ENCODE measurements around the gene OR2AG2.

The OR2AG2 gene

GRCh38 chr11:6746086-6746618, 25.6 kb downstream of the OR2AG2 start:
- Histone ChIP-seq H3K4me1 (ENCODE audit: insufficient read depth, low read length) (peaks cover 56% of the 10 kb centered on the region), H4K20me1 (ENCODE audit: insufficient read depth, low read length) (no peaks in the 10 kb centered on the region), H3K4me3 (ENCODE audit: low read depth in 1 of 2, low read length in 2 of 2) (peak overlapping the region; percentile 32 to 56), H3K4me2 (ENCODE audit: insufficient read depth, low read length) (peak overlapping the region; percentile 66), H3K27ac (ENCODE audit: low read length) (peak overlapping the region; percentile 85), H3K79me2 (ENCODE audit: insufficient read depth, low read length) (peaks cover 46% of the 10 kb centered on the region), H3K36me3 (ENCODE audit: insufficient read depth, low read length) (no peaks in the 10 kb centered on the region), H3K9me3 (ENCODE audit: insufficient read depth, low read length, severe bottlenecking) (no peaks in the 10 kb centered on the region), H3K27me3 (ENCODE audit: insufficient read depth, low read length, poor library complexity) (no peaks in the 10 kb centered on the region), H3K9ac (ENCODE audit: low read depth, low read length) (peak overlapping the region; percentile 58), H2AFZ (ENCODE audit: low read depth, low read length) (peak overlapping the region; percentile 78)
- DNase-seq, result peak; percentile 75
- TF ChIP-seq, protein P1, sequence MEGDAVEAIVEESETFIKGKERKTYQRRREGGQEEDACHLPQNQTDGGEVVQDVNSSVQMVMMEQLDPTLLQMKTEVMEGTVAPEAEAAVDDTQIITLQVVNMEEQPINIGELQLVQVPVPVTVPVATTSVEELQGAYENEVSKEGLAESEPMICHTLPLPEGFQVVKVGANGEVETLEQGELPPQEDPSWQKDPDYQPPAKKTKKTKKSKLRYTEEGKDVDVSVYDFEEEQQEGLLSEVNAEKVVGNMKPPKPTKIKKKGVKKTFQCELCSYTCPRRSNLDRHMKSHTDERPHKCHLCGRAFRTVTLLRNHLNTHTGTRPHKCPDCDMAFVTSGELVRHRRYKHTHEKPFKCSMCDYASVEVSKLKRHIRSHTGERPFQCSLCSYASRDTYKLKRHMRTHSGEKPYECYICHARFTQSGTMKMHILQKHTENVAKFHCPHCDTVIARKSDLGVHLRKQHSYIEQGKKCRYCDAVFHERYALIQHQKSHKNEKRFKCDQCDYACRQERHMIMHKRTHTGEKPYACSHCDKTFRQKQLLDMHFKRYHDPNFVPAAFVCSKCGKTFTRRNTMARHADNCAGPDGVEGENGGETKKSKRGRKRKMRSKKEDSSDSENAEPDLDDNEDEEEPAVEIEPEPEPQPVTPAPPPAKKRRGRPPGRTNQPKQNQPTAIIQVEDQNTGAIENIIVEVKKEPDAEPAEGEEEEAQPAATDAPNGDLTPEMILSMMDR (IDR thresholded peaks at IDR 0.05; ENCODE audit: borderline replicate concordance, extremely low read depth, low read length, poor library complexity, severe bottlenecking), result no peak
- TF ChIP-seq EZH2 (IDR thresholded peaks at IDR 0.05; ENCODE audit: borderline replicate concordance, low read depth, low read length, severe bottlenecking), result no peak
- ATAC-seq (ENCODE audit: insufficient read depth, low read depth), result peak; percentile 93

DNA sequence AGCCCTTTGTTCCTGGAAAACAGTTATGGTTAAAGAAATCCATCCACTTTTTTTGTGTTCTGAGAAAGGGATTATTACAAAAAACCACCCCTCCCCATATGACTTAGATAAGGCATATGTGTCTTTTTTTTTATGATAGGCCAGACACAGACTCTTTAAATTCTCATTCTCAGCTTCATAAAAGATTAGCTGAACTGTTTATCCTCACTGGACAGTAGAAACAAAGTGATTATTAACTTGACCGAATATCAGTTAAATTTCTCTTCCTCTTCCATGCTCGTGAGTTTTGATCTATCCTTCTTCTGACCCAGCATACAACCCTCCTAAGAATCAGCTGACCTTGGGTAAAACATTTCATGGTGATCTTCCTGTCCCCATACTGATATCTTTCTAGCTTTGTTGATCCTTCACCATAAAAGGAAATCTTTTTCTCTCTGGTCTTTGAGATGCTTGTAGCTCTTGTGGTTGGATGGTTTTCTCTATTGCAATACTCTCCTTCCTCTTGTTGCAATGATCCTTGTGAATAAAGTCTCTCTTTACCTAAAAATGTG, 26.2 kb downstream of the OR2AG2 start:
- TF ChIP-seq, protein P1 (IDR thresholded peaks at IDR 0.05; ENCODE audit: borderline replicate concordance, extremely low read depth, low read length, poor library complexity, severe bottlenecking), result no peak
- TF ChIP-seq EZH2 (IDR thresholded peaks at IDR 0.05; ENCODE audit: borderline replicate concordance, low read depth, low read length, severe bottlenecking), result no peak
- no peak for DNase-seq
- no peaks in the 10 kb centered on the region for H3K27me3 ChIP-seq (ENCODE audit: insufficient read depth, low read length, poor library complexity)
- peak overlapping the region; percentile 66 for H3K4me2 ChIP-seq (ENCODE audit: insufficient read depth, low read length)
- H3K79me2 ChIP-seq (ENCODE audit: insufficient read depth, low read length), result peaks cover 51% of the 10 kb centered on the region
- no peaks in the 10 kb centered on the region for H4K20me1 ChIP-seq (ENCODE audit: insufficient read depth, low read length)
- ATAC-seq (ENCODE audit: insufficient read depth, low read depth), result peak; percentile 60
- H3K4me3 ChIP-seq (ENCODE audit: low read depth in 1 of 2, low read length in 2 of 2), result peak overlapping the region; percentile 32 to 56
- H3K27ac ChIP-seq (ENCODE audit: low read length), result peak overlapping the region; percentile 85
- H3K9me3 ChIP-seq (ENCODE audit: insufficient read depth, low read length, severe bottlenecking), result no peaks in the 10 kb centered on the region
- H3K9ac ChIP-seq (ENCODE audit: low read depth, low read length), result peak overlapping the region; percentile 58
- peak overlapping the region; percentile 78 for H2AFZ ChIP-seq (ENCODE audit: low read depth, low read length)
- H3K4me1 ChIP-seq (ENCODE audit: insufficient read depth, low read length), result peaks cover 56% of the 10 kb centered on the region
- no peaks in the 10 kb centered on the region for H3K36me3 ChIP-seq (ENCODE audit: insufficient read depth, low read length)

- H3K27ac ChIP-seq (ENCODE audit: low read length), result peak overlapping the region; percentile 85
- TF ChIP-seq, protein P1 (IDR thresholded peaks at IDR 0.05; ENCODE audit: borderline replicate concordance, extremely low read depth, low read length, poor library complexity, severe bottlenecking), result no peak
- no peak for TF ChIP-seq EZH2 (IDR thresholded peaks at IDR 0.05; ENCODE audit: borderline replicate concordance, low read depth, low read length, severe bottlenecking)
- H3K36me3 ChIP-seq (ENCODE audit: insufficient read depth, low read length), result no peaks in the 10 kb centered on the region
- no peaks in the 10 kb centered on the region for H3K9me3 ChIP-seq (ENCODE audit: insufficient read depth, low read length, severe bottlenecking)
- H3K9ac ChIP-seq (ENCODE audit: low read depth, low read length), result peak overlapping the region; percentile 58
- peak overlapping the region; percentile 66 for H3K4me2 ChIP-seq (ENCODE audit: insufficient read depth, low read length)
- peaks cover 54% of the 10 kb centered on the region for H3K79me2 ChIP-seq (ENCODE audit: insufficient read depth, low read length)
- ATAC-seq (ENCODE audit: insufficient read depth, low read depth) (no peak), DNase-seq (no peak)
- H3K27me3 ChIP-seq (ENCODE audit: insufficient read depth, low read length, poor library complexity), result no peaks in the 10 kb centered on the region
- peaks cover 56% of the 10 kb centered on the region for H3K4me1 ChIP-seq (ENCODE audit: insufficient read depth, low read length)
- H4K20me1 ChIP-seq (ENCODE audit: insufficient read depth, low read length), result no peaks in the 10 kb centered on the region
- peak overlapping the region; percentile 32 to 56 for H3K4me3 ChIP-seq (ENCODE audit: low read depth in 1 of 2, low read length in 2 of 2)
- H2AFZ ChIP-seq (ENCODE audit: low read depth, low read length), result peak overlapping the region; percentile 78
Observed at GRCh38 chr11:6745018-6745417, 26.8 kb downstream of the OR2AG2 start.
